CD4-positive, alpha-beta T cell treated with Interleukin-4 for 4 hours (primary cell): Measurements from ENCODE around the gene CHCHD3.

Experiments used
- DNase-seq: peaks from one replicate; pipeline ENCODE4 v3.0.0-alpha.2; 2020

The CHCHD3 gene

GRCh38 chr7:133076142-133076541, 5.7 kb downstream of the CHCHD3 start:
- DNase-seq: no peak

- DNase-seq: no peak
Measured at GRCh38 chr7:133071506-133071905, 10.4 kb downstream of the CHCHD3 start.

- DNase-seq: no peak
Measured at GRCh38 chr7:133070562-133070961, 11.3 kb downstream of the CHCHD3 start.

- DNase-seq: no peak
Measured at GRCh38 chr7:133065301-133065700, 16.6 kb downstream of the CHCHD3 start.

DNA sequence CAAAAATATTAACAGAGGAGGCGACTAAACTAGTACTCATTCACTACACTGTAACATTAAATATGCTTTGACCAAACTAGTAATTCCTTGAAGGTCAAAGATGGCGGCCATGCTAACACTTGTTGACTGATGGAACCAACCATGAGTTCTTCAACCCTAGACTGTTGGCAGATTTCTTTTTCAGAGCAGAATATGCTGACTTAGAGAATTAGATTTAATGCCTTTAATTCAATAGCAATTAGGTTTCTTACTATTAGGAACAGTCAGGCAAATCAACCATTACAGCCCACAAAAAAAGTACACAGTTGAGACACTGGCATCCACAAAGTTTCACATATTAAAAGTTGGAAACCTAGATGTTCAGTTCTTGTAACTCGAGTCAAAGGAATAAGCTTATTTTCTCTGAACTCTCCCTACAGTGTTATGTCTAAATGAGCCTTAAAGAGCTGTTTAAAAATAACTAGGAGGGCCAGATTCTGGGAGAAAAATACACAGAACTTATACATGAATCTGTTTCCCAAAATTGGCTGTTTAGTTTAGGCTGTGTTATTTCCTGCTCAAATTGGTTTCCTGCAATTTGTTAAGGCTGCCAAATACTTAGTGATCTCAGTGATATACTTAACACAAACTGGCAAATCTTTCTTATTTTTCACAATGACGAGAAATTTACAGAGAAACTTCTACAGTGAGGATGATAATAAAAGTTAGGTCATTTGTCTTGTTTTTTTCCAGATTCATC, 17.6 kb downstream of the CHCHD3 start:
- DNase-seq: no peak

- no peak for DNase-seq
Measured at GRCh38 chr7:133061792-133062191, 20.1 kb downstream of the CHCHD3 start.

- DNase-seq: no peak
Measured at GRCh38 chr7:133061357-133061756, 20.5 kb downstream of the CHCHD3 start.

GRCh38 chr7:133060004-133060403, 21.9 kb downstream of the CHCHD3 start:
- DNase-seq: no peak

DNA sequence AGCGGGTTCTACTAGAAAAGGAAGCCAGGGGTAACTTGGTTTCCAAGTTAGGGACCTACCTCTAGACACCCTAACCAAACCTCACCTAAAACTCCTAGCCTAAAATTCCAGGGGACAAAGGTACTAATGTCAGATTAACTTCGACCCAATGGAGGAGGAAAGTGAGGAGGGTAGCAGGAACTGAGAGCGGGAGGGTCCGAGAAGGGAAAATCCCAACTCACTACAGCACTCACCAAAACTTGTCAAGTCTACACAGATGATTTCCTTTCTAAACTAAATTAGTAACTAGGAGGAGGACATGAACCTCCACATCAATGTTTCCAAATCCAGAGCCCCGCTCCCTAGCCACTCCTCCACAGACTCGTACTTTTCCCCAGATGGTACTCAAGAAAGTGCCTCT, 22.6 kb downstream of the CHCHD3 start:
- no peak for DNase-seq

DNA sequence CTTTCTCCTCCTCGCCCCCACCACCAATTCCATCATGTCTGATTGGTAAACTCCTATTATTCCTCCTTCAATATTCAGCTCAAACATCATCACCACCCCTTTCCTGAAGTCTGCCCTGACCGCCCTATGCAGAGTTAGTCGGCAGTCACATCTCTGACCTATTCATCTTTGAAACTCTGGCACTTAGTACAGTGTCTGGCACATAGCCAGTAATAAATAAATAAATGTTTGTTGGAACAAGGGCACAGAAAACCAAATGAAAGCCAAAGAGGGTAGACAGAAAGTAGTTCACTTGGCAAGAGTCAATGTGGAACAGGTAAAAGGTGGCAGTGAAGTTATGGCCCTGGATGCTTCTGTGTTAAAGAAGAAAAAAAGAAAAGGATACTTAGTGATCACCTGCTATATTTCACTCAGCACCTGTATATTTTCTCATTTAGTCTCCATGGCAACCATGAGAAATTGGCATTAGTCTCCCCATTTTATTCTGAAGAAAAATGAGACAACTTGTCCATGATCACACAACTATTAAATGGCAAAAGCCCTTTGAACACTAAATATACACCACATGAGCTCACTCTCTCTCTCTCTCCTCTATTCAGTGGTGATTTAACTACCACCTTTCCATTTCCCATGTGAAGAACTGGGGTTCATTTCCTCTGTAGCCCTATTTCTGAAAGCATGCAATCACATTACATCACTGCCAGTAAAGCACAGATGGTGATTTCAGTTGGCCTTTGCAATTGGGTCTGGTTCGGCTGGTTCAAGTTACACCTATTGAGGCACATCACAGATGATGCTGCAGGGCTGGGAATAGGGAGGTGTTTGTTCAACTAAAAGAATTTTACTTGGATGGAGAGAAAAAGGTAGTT, 25.3 kb downstream of the CHCHD3 start:
- no peak for DNase-seq

- no peak for DNase-seq
Measured at GRCh38 chr7:133054162-133054840, 27.6 kb downstream of the CHCHD3 start.

GRCh38 chr7:133053321-133053891, 28.5 kb downstream of the CHCHD3 start:
- DNase-seq: no peak

DNA sequence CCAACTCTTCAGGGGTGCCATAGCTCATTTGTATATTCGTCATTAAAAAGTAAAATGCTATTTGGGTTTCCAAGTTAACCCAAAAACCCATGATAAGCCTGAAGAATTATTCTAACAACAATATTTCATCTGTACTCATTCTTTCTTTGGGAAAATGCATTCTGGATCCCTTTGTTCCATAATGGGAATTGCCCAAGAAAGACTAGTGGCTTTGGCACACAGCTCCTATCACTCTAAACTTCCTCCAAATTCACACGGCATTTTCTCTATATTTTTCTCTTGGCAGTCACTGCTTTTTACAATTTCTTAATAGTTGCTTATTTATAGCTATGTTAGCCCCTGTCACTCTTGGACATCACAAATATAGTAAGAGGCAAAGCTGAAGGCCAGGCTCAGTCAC, 29.1 kb downstream of the CHCHD3 start:
- DNase-seq: no peak

DNA sequence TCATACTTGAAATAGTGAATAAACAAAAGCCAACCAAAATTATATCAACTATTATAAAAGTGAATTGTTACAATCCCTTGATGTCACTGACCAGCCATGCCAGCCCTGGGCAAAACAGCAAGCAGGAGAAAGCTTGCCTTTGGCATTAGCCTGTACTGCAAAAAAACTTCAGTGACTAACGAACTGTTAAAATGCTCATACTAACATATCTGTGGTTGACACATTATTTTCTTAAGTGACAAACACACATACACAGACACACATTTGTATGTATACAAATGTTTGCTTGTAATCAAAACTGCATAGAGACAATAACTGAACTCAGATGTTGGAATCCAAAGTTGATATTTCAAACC, 29.5 kb downstream of the CHCHD3 start:
- DNase-seq: no peak

DNA sequence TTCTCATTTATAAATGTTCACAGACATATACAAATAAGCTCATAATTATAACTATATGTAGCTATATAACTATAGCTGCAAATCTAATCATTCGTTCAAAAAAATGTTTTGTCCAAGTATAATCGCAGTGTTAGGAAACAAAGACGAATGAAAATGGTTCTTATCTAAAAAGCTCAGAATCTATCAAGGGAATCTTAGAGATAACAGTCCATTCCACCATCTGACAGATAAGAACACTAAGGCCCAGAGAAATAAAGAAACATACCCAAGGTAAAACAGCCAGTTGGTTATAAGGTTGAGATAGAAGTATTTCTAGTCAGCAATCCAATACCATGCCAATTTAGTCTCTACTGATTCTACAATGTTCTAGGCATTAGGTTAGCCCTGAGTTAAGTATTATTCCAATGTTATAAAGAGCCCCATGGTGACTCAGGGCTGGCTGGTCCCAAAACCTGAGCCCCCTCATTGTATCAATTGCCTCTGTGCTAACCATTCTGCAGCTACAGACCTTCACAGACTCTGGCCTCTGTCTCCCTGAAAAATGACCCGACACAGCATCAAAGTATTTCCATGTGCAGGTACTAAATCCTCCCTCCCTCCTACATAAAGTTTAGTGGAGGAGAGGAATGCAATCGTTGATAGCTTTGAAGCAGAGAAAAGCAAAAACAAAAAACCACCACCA, 30.0 kb downstream of the CHCHD3 start:
- no peak for DNase-seq

- no peak for DNase-seq
Measured at GRCh38 chr7:133051066-133051465, 30.8 kb downstream of the CHCHD3 start.

DNA sequence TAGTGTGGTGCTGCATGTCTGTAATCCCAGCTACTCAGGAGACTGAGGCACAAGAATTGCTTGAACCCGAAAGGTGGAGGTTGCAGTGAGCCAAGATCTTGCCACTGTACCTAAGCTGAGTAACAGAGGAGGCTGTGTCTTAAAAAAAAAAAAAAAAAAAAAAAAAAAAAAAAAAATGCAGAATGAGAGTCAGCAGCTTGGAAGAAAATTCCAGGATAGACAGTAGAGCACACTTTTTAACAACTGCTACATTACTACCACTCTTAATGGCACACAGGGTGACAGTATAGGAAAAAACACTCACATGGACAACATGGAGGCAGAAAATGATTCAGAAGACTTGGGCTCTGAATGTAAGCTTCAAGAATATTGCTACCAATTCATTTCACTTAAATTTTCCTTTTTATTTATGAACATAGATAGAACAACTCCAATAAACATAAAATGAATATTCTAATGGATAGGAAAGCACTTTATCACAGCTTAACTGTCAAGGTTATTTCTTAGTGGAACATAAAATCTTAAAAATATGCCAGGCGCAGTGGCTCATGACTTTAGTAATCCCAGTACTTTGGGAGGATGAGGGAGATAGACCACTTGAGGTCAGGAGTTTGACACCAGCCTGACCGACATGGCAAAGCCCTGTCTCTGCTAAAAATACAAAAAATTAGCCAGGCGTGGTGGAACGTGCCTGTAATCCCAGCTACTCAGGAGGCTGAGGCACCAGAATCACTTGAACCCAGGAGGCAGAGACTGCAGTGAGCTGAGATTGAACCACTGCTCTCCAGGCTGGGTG, 31.5 kb downstream of the CHCHD3 start:
- no peak for DNase-seq

- no peak for DNase-seq
Measured at GRCh38 chr7:133048589-133048988, 33.3 kb downstream of the CHCHD3 start.

- no peak for DNase-seq
Measured at GRCh38 chr7:133047321-133047720, 34.6 kb downstream of the CHCHD3 start.

DNA sequence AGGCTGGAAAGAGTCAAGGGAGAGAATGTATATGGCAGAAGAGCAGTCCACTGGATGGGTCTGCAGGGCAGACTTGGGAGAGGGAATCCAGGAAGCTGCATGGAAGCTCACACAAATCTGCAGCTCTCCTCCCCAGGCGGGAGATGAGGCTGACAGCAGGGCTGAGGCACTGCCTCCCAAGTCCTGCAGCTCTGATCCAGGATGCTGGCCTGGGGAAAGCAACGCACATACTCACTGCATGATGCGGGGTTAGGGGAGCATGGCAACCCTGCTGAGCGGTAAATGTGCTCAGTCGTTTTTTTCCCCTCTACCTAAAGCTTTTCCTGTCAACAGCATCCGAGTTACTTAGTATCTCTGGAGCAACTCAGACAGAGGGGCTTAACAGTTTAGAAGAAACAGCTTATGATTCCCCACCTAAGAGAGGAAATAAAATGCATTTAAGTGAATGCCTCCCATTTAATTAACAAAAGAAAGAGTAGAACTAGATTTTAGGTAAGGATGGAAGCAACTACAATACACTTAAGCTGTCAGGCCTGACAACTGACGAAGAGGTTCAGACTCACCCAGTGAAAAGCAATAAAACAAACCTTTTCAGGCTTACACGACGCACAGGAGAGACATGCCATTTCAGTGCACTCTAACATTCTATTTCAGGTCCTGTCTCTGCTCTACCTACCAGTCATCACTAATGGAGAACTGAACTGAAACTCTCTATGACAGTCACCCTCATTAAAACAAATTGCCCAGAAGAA, 37.0 kb downstream of the CHCHD3 start:
- no peak for DNase-seq

DNA sequence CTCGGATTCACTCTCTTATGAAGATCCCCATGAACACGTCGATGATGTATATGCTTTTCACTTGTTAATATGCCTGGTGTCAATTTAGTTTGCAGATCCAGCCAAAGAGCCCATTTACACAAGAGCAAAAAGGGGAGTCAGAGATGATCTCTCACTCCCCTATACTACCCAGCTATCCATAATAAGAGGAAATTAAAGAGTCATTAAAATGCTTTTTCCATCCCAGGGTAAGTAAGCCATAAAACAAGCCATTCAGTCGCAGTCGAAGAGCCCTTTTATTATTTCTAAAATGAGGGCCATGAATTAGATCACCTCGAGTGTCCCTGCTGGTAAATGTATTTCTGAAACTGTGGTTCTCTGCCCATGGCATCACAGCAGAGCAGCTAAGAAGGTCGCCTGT, 41.2 kb downstream of the CHCHD3 start:
- no peak for DNase-seq
